Measurements from ENCODE around the gene HES1. TPM values are rescaled to one million over a fixed set of nuclear protein-coding genes. Genes with fewer than 3 reads are reported as not detected.

The HES1 gene
- total RNA-seq, 1 donor from 2014 or later = 66.5 TPM

DNA sequence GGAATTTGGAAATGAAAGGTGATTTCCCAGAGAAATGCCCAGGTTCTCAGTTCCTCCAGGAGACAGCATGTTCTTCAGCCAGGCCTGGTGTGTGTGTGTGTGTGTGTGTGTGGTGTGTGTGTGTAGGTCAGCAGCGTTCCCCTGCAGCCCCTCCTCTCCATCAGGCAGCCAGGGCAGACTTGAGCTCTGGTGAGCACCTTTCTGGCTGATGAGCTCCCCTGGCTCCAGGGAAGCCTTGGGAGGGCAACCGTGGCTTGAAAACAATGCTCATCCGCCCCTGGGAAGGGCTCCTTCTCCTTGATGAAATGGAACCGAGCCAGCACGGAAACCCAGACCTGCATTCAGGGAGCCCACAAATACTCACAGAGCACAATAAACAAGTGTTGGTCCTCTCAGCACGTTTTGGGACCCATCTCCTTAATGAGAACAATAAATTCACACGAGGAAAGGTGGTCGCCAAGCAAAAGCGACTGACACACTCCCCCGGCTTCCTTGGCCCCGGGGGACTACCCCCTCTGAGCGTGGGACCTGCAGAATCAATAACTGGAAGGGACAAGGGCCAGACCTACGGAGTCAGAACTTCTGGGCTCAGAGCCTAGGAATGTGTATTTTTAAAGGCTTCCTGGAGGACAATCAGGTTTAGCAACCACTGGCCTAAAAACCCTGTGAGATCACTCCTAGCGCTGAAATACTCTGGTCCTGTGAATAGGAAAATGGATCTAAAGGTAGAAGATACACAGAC is 38.6 kb upstream of the HES1 start:
- DNase-seq (ENCODE audit: low spot score) = no peak
- peaks cover 16% of the 10 kb centered on the region for H3K27me3 Mint-ChIP-seq (ENCODE audit: insufficient read depth, low read depth)
- peak overlapping the region; percentile 32 for H3K4me3 Mint-ChIP-seq
- Histone ChIP-seq H3K4me3 (no peak overlapping the region), H3K4me1 (peaks cover 30% of the 10 kb centered on the region), H3K4me2 (peak overlapping the region; percentile 1), H3K79me2 (ENCODE audit: low read depth) (no peaks in the 10 kb centered on the region), H3K9ac (no peak overlapping the region), H2AFZ (replicated peaks) (no peak overlapping the region), H3K27me3 (no peaks in the 10 kb centered on the region), H3K9me3 (ENCODE audit: low read depth) (no peaks in the 10 kb centered on the region), H3K36me3 (no peaks in the 10 kb centered on the region), H3K27ac (no peak overlapping the region), H4K20me1 (ENCODE audit: low read depth) (no peaks in the 10 kb centered on the region), H3F3A (ENCODE audit: low read depth) (peaks cover 14% of the 10 kb centered on the region)
- no peaks in the 10 kb centered on the region for H3K9me3 Mint-ChIP-seq
- H3K27ac Mint-ChIP-seq = peak overlapping the region; percentile 25
- H3K36me3 Mint-ChIP-seq = no peaks in the 10 kb centered on the region
- H3K4me1 Mint-ChIP-seq = peaks cover 56% of the 10 kb centered on the region
- TF ChIP-seq, protein P1, sequence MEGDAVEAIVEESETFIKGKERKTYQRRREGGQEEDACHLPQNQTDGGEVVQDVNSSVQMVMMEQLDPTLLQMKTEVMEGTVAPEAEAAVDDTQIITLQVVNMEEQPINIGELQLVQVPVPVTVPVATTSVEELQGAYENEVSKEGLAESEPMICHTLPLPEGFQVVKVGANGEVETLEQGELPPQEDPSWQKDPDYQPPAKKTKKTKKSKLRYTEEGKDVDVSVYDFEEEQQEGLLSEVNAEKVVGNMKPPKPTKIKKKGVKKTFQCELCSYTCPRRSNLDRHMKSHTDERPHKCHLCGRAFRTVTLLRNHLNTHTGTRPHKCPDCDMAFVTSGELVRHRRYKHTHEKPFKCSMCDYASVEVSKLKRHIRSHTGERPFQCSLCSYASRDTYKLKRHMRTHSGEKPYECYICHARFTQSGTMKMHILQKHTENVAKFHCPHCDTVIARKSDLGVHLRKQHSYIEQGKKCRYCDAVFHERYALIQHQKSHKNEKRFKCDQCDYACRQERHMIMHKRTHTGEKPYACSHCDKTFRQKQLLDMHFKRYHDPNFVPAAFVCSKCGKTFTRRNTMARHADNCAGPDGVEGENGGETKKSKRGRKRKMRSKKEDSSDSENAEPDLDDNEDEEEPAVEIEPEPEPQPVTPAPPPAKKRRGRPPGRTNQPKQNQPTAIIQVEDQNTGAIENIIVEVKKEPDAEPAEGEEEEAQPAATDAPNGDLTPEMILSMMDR (IDR thresholded peaks at IDR 0.05) = no peak
- TF ChIP-seq EZH2 (IDR thresholded peaks at IDR 0.05) = no peak
- no peak for TF ChIP-seq EZH2phosphoT487 (IDR thresholded peaks at IDR 0.05)

DNA sequence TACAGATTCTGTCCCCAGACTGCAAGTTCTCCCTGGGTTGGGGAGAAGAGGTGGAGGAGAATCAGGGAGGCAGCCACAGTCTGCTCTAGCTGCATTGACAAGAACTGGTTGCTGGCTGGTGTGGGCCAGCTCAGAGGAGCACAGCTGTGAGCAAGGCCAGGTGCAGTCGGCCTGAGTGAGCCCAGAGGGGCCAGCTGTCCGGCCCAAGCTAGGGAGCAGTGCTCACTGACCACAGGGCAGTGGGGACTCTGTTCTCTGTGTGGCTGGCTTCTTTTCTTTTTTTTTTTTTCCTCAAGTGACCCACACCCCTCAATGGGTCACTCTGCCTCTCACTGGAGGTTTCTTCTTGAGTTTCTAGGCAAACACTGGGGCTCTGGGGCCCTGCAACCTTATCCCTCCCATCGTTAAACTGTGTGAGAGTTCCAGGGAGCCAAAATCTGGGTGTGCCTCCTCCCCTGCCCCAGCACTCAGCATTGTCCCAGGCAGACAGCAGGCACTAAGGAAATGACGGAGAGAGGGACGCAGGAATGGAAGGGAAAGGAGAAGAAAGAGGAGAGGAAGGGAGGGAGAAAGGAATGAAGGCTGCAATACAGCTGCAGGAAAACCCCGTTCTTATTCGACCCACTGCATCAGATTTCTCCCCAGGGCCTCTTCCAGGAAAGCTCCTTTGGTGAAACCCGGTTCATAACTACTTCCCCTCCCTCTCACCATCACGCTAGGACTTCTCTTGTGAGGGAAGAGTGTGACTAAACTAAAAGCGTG is 37.7 kb upstream of the HES1 start:
- peaks cover 53% of the 10 kb centered on the region for H3K4me1 Mint-ChIP-seq
- no peak overlapping the region for H3K4me3 Mint-ChIP-seq
- no peak overlapping the region for H3K27ac ChIP-seq
- DNase-seq (ENCODE audit: low spot score) = peak; percentile 50
- no peaks in the 10 kb centered on the region for H3K36me3 ChIP-seq
- H3K36me3 Mint-ChIP-seq = no peaks in the 10 kb centered on the region
- H3K4me1 ChIP-seq = peaks cover 29% of the 10 kb centered on the region
- H3K9ac ChIP-seq = no peak overlapping the region
- H3K9me3 Mint-ChIP-seq = no peaks in the 10 kb centered on the region
- no peaks in the 10 kb centered on the region for H4K20me1 ChIP-seq (ENCODE audit: low read depth)
- H3F3A ChIP-seq (ENCODE audit: low read depth) = peaks cover 14% of the 10 kb centered on the region
- H3K27me3 Mint-ChIP-seq (ENCODE audit: insufficient read depth, low read depth) = peaks cover 24% of the 10 kb centered on the region
- H3K27ac Mint-ChIP-seq = peak overlapping the region; percentile 67
- TF ChIP-seq, protein P1 (IDR thresholded peaks at IDR 0.05) = no peak
- no peaks in the 10 kb centered on the region for H3K9me3 ChIP-seq (ENCODE audit: low read depth)
- H3K4me2 ChIP-seq = peak overlapping the region; percentile 22
- no peaks in the 10 kb centered on the region for H3K27me3 ChIP-seq
- peak overlapping the region; percentile 75 for H2AFZ ChIP-seq (replicated peaks)
- H3K4me3 ChIP-seq = no peak overlapping the region
- no peaks in the 10 kb centered on the region for H3K79me2 ChIP-seq (ENCODE audit: low read depth)

DNA sequence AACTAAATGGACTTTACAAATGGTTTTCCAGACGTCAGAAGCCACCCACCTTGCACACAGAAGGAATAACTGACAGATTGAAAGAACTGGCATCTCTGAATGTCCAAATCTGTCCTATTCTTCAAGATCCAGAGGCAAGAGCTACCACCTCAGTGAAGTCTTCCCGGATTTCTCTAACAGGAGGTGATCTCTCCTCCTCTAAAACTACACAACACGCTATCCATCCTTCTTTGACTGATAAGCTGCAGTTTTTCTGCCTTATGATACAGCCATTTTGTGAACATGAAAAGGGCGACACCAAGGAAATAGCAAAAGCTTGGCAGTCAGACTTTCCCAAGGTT is 37.1 kb upstream of the HES1 start:
- Histone ChIP-seq H3F3A (ENCODE audit: low read depth) (peaks cover 14% of the 10 kb centered on the region), H3K4me1 (peaks cover 34% of the 10 kb centered on the region), H3K27me3 (no peaks in the 10 kb centered on the region), H3K79me2 (ENCODE audit: low read depth) (no peaks in the 10 kb centered on the region), H3K9ac (no peak overlapping the region), H3K36me3 (no peaks in the 10 kb centered on the region), H3K4me3 (no peak overlapping the region), H3K9me3 (ENCODE audit: low read depth) (no peaks in the 10 kb centered on the region), H4K20me1 (ENCODE audit: low read depth) (no peaks in the 10 kb centered on the region), H2AFZ (replicated peaks) (no peak overlapping the region), H3K27ac (no peak overlapping the region), H3K4me2 (peak overlapping the region; percentile 22)
- no peak overlapping the region for H3K4me3 Mint-ChIP-seq
- H3K9me3 Mint-ChIP-seq = no peaks in the 10 kb centered on the region
- no peak for DNase-seq (ENCODE audit: low spot score)
- H3K27me3 Mint-ChIP-seq (ENCODE audit: insufficient read depth, low read depth) = peaks cover 26% of the 10 kb centered on the region
- peak overlapping the region; percentile 67 for H3K27ac Mint-ChIP-seq
- no peaks in the 10 kb centered on the region for H3K36me3 Mint-ChIP-seq
- peaks cover 52% of the 10 kb centered on the region for H3K4me1 Mint-ChIP-seq
- no peak for TF ChIP-seq EZH2phosphoT487 (IDR thresholded peaks at IDR 0.05)
- TF ChIP-seq, protein P1 (IDR thresholded peaks at IDR 0.05) = no peak
- TF ChIP-seq EZH2 (IDR thresholded peaks at IDR 0.05) = no peak

Measured in neural progenitor cell (in vitro differentiated cells).